CD14-positive monocyte (primary cell): ENCODE measurements around the gene SCN3A. TPM values are rescaled to one million over a fixed set of nuclear protein-coding genes. Genes with fewer than 3 reads are reported as not detected.

Experiments used
- DNase-seq, 3 donors: peaks; one replicate each; pipeline ENCODE4 v3.0.0-alpha.2; 2011 to 2022
- H2AFZ ChIP-seq: 2 replicates; pipeline ENCODE4 v1.6.0; 2012; ENCODE audit warnings: mild to moderate bottlenecking, low read depth, low read length, inconsistent platforms; ENCODE audit not compliant: insufficient read depth, poor library complexity, severe bottlenecking
- H3K27ac ChIP-seq, 2 donors: 1 replicate in 1 of 2; 2 replicates in 1 of 2; pipeline ENCODE4 v1.5.1; 2012 to 2013; ENCODE audit warnings: low read length in 2 of 2, control low read depth in 1 of 2, inconsistent platforms in 1 of 2, low read depth in 1 of 2, mild to moderate bottlenecking in 1 of 2
- H3K27me3 ChIP-seq, 2 donors: one replicate each; pipeline versions ENCODE4 v1.6.0 to v1.6.1; 2011 to 2013; ENCODE audit warnings: low read length in 2 of 2; ENCODE audit not compliant: control insufficient read depth in 2 of 2, insufficient read depth in 2 of 2
- H3K36me3 ChIP-seq, 2 donors: replicated peaks in 1 of 2; 1 replicate in 1 of 2; 2 replicates in 1 of 2; pipeline versions ENCODE4 v1.5.1 to v1.6.1; 2012 to 2013; ENCODE audit warnings: low read length in 2 of 2, control low read depth in 1 of 2, inconsistent platforms in 1 of 2, mild to moderate bottlenecking in 1 of 2; ENCODE audit not compliant: insufficient read depth in 2 of 2, control insufficient read depth in 1 of 2
- H3K4me1 ChIP-seq, 2 donors: 1 replicate in 1 of 2; 2 replicates in 1 of 2; pipeline versions ENCODE4 v1.5.1 to v1.6.1; 2012 to 2013; ENCODE audit warnings: low read length in 2 of 2, control low read depth in 1 of 2, inconsistent platforms in 1 of 2, mild to moderate bottlenecking in 1 of 2, moderate library complexity in 1 of 2; ENCODE audit not compliant: insufficient read depth in 2 of 2, control insufficient read depth in 1 of 2
- H3K4me2 ChIP-seq: replicated peaks from 2 replicates; pipeline ENCODE3; 2012; ENCODE audit warnings: low read length, moderate library complexity, mild to moderate bottlenecking; ENCODE audit not compliant: poor library complexity, severe bottlenecking; ENCODE audit errors: extremely low read depth
- H3K4me3 ChIP-seq, 3 experiments: fragments of 200-600 bp in 1 of 3; sonication (generic) in 1 of 3; replicated peaks in 1 of 3; 1 replicate in 2 of 3; 2 replicates in 1 of 3; pipeline ENCODE4 v1.5.1; 2011 to 2013; ENCODE audit warnings: low read length in 3 of 3, mild to moderate bottlenecking in 3 of 3, control low read depth in 2 of 3, low read depth in 2 of 3, inconsistent platforms in 1 of 3, moderate library complexity in 1 of 3
- H3K79me2 ChIP-seq: 2 replicates; pipeline ENCODE4 v1.6.0; 2012; ENCODE audit warnings: mild to moderate bottlenecking, control low read depth, inconsistent platforms, low read length, moderate library complexity; ENCODE audit not compliant: insufficient read depth
- H3K9ac ChIP-seq: 2 replicates; pipeline ENCODE4 v1.6.0; 2017; ENCODE audit warnings: low read length, mild to moderate bottlenecking; ENCODE audit not compliant: insufficient read depth, poor library complexity, severe bottlenecking
- H3K9me3 ChIP-seq, 2 donors: replicated peaks in 1 of 2; 1 replicate in 1 of 2; 2 replicates in 1 of 2; pipeline versions ENCODE4 v1.5.1 to v1.6.1; 2012 to 2013; ENCODE audit warnings: low read length in 2 of 2, control low read depth in 1 of 2; ENCODE audit not compliant: control insufficient read depth in 1 of 2, insufficient read depth in 1 of 2
- H4K20me1 ChIP-seq: 2 replicates; pipeline ENCODE4 v1.6.0; 2012; ENCODE audit warnings: mild to moderate bottlenecking, low read length, control low read depth, moderate library complexity; ENCODE audit not compliant: insufficient read depth
- H3K27ac Mint-ChIP-seq, 7 donors: one replicate each; pipeline ENCODE4 v1.8.0; 2020; ENCODE audit warnings: mild to moderate bottlenecking in 7 of 7, mixed read lengths in 7 of 7, moderate library complexity in 6 of 7, inconsistent platforms in 2 of 7
- H3K27me3 Mint-ChIP-seq, 3 donors: one replicate each; pipeline ENCODE4 v1.8.0; 2021 to 2022; ENCODE audit warnings: low read depth in 3 of 3, mild to moderate bottlenecking in 3 of 3, mixed read lengths in 3 of 3, moderate library complexity in 3 of 3, inconsistent platforms in 1 of 3
- H3K36me3 Mint-ChIP-seq, 2 donors: one replicate each; pipeline ENCODE4 v1.8.0; 2020; ENCODE audit warnings: mixed read lengths in 2 of 2, inconsistent platforms in 1 of 2, mild to moderate bottlenecking in 1 of 2
- H3K4me1 Mint-ChIP-seq: one replicate; pipeline ENCODE4 v1.8.0; 2020; ENCODE audit warnings: mild to moderate bottlenecking, mixed read lengths
- H3K4me3 Mint-ChIP-seq, 2 donors: one replicate each; pipeline ENCODE4 v1.8.0; 2020; ENCODE audit warnings: mild to moderate bottlenecking in 2 of 2, mixed read lengths in 2 of 2, moderate library complexity in 1 of 2
- H3K9me3 Mint-ChIP-seq, 7 donors: one replicate each; pipeline ENCODE4 v1.8.0; 2020 to 2022; ENCODE audit warnings: mixed read lengths in 7 of 7, mild to moderate bottlenecking in 6 of 7, moderate library complexity in 6 of 7, inconsistent platforms in 2 of 7
- WGBS: methylation state at CpG from one replicate; pipeline ENCODE4 v1.1.5; 2013; ENCODE audit warnings: missing lambda C conversion rate; ENCODE audit not compliant: insufficient coverage; 5-methylcytosine and 5-hydroxymethylcytosine counted together
- intact Hi-C, 2 donors: fragments of 100-400 bp; cut with micrococcal nuclease; formaldehyde crosslinking; loops; one replicate each; pipeline versions ENCODE4 v1.15.0 to v1.15.1; 2023
- polyA plus RNA-seq, 3 donors: library from polyadenylated mRNA; depleted of rRNA in 1 of 3; unstranded in 2 of 3; stranded (reverse) in 1 of 3; fragments of 300-500 nt in 2 of 3; fragments of >200 nt in 1 of 3; fragmentation: Illumina TruSeq in 2 of 3; gene quantifications; 1 replicate in 2 of 3; 2 replicates in 1 of 3; pipeline ENCODE4 v1.2.3, GENCODE V29; 2012 to 2021
- TF ChIP-seq, protein P1 (sequence below): fragments of 200-600 bp; IDR thresholded peaks from one replicate; pipeline ENCODE4 v1.8.0; 2022; ENCODE audit warnings: antibody characterized with exemption, mild to moderate bottlenecking

The SCN3A gene
- polyA plus RNA-seq, 3 donors: 0.03 TPM; not detected in 2

GRCh38 chr2:165057931-165058330, 145.9 kb downstream of the SCN3A start:
- TF ChIP-seq, protein P1, sequence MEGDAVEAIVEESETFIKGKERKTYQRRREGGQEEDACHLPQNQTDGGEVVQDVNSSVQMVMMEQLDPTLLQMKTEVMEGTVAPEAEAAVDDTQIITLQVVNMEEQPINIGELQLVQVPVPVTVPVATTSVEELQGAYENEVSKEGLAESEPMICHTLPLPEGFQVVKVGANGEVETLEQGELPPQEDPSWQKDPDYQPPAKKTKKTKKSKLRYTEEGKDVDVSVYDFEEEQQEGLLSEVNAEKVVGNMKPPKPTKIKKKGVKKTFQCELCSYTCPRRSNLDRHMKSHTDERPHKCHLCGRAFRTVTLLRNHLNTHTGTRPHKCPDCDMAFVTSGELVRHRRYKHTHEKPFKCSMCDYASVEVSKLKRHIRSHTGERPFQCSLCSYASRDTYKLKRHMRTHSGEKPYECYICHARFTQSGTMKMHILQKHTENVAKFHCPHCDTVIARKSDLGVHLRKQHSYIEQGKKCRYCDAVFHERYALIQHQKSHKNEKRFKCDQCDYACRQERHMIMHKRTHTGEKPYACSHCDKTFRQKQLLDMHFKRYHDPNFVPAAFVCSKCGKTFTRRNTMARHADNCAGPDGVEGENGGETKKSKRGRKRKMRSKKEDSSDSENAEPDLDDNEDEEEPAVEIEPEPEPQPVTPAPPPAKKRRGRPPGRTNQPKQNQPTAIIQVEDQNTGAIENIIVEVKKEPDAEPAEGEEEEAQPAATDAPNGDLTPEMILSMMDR: no peak
- no peaks in the 10 kb centered on the region for H4K20me1 ChIP-seq
- no peaks in the 10 kb centered on the region for H3K4me1 ChIP-seq
- no peak overlapping the region for H3K27ac ChIP-seq
- intact Hi-C loops: no loop called here
- no peaks in the 10 kb centered on the region for H3K36me3 ChIP-seq
- Mint-ChIP-seq H3K4me3 (no peak overlapping the region), H3K9me3 (peaks cover 0 to 3% (median 0%) of the 10 kb centered on the region in 7 donors), H3K27ac (no peak overlapping the region), H3K4me1 (no peaks in the 10 kb centered on the region), H3K27me3 (peaks cover 0 to 2% (median 0%) of the 10 kb centered on the region in 3 donors), H3K36me3 (no peaks in the 10 kb centered on the region)
- H3K4me3 ChIP-seq: no peak overlapping the region
- H3K9ac ChIP-seq: no peak overlapping the region
- WGBS: no CpG with 5 or more reads among the region's 3 CpGs
- H3K4me2 ChIP-seq: no peak overlapping the region
- no peaks in the 10 kb centered on the region for H3K79me2 ChIP-seq
- H3K27me3 ChIP-seq: no peaks in the 10 kb centered on the region
- H2AFZ ChIP-seq: no peak overlapping the region
- H3K9me3 ChIP-seq: no peaks in the 10 kb centered on the region
- no peak for DNase-seq

- Histone ChIP-seq H3K4me2 (no peak overlapping the region), H3K9ac (no peak overlapping the region), H3K27ac (no peak overlapping the region), H3K36me3 (no peaks in the 10 kb centered on the region), H4K20me1 (no peaks in the 10 kb centered on the region), H3K4me3 (no peak overlapping the region), H3K4me1 (no peaks in the 10 kb centered on the region), H2AFZ (no peak overlapping the region), H3K79me2 (no peaks in the 10 kb centered on the region), H3K27me3 (no peaks in the 10 kb centered on the region), H3K9me3 (no peaks in the 10 kb centered on the region)
- no peaks in the 10 kb centered on the region for H3K36me3 Mint-ChIP-seq
- intact Hi-C loops: no loop called here
- H3K27me3 Mint-ChIP-seq: peaks cover 0 to 2% (median 0%) of the 10 kb centered on the region in 3 donors
- no peak for DNase-seq
- H3K9me3 Mint-ChIP-seq: peaks cover 0 to 3% (median 0%) of the 10 kb centered on the region in 7 donors
- no peaks in the 10 kb centered on the region for H3K4me1 Mint-ChIP-seq
- TF ChIP-seq, protein P1: no peak
- no peak overlapping the region for H3K4me3 Mint-ChIP-seq
- no CpG with 5 or more reads among the region's 1 CpG for WGBS
- H3K27ac Mint-ChIP-seq: no peak overlapping the region
Observed at GRCh38 chr2:165057308-165057707, 146.5 kb downstream of the SCN3A start.
